Endodermal cell (in vitro differentiated cells): ENCODE data around the gene NRARP. TPM values are rescaled to one million over a fixed set of nuclear protein-coding genes. Genes with fewer than 3 reads are reported as not detected.

Source experiments
- DNase-seq: peaks from one replicate; pipeline ENCODE4 v3.0.0-alpha.2; 2017
- H3K27ac ChIP-seq: 2 replicates; pipeline ENCODE4 v1.5.1; 2013; ENCODE audit warnings: mild to moderate bottlenecking, low read depth, low read length, moderate library complexity
- H3K27me3 ChIP-seq: 2 replicates; pipeline ENCODE4 v1.6.1; 2013; ENCODE audit warnings: mild to moderate bottlenecking, low read length, moderate library complexity; ENCODE audit not compliant: insufficient read depth, control insufficient read depth, poor library complexity, severe bottlenecking
- H3K36me3 ChIP-seq: 2 replicates; pipeline ENCODE4 v1.7.0; 2013; ENCODE audit warnings: mild to moderate bottlenecking, low read length, moderate library complexity; ENCODE audit not compliant: control insufficient read depth, insufficient read depth
- H3K4me1 ChIP-seq: one replicate; pipeline ENCODE4 v1.7.0; 2013; ENCODE audit warnings: low read length; ENCODE audit not compliant: control insufficient read depth, insufficient read depth
- H3K4me3 ChIP-seq: 2 replicates; pipeline ENCODE4 v1.5.1; 2013; ENCODE audit warnings: mild to moderate bottlenecking, low read length, moderate library complexity
- H3K9ac ChIP-seq: 2 replicates; pipeline ENCODE4 v1.6.1; 2013; ENCODE audit warnings: mild to moderate bottlenecking, low read length, moderate library complexity; ENCODE audit not compliant: poor library complexity, severe bottlenecking; ENCODE audit errors: extremely low read depth
- H3K9me3 ChIP-seq: 2 replicates; pipeline ENCODE4 v1.6.1; 2013; ENCODE audit warnings: mild to moderate bottlenecking, low read length, moderate library complexity; ENCODE audit not compliant: control insufficient read depth
- H3K27ac Mint-ChIP-seq: 2 replicates; pipeline ENCODE4 v1.8.0; 2020; ENCODE audit warnings: mixed read lengths
- H3K27me3 Mint-ChIP-seq: 2 replicates; pipeline ENCODE4 v1.8.0; 2021; ENCODE audit warnings: mild to moderate bottlenecking, mixed read lengths; ENCODE audit not compliant: insufficient read depth
- H3K36me3 Mint-ChIP-seq: 2 replicates; pipeline ENCODE4 v1.8.0; 2020; ENCODE audit warnings: low read depth, mixed read lengths
- H3K4me1 Mint-ChIP-seq: 2 replicates; pipeline ENCODE4 v1.8.0; 2020; ENCODE audit warnings: mixed read lengths
- H3K4me3 Mint-ChIP-seq: 2 replicates; pipeline ENCODE4 v1.8.0; 2020; ENCODE audit warnings: mild to moderate bottlenecking, moderate library complexity, mixed read lengths
- H3K9me3 Mint-ChIP-seq: 2 replicates; pipeline ENCODE4 v1.8.0; 2020; ENCODE audit warnings: mild to moderate bottlenecking, mixed read lengths
- CTCF ChIP-seq: fragments of 200-600 bp; sonication (generic); conservative IDR thresholded peaks from 2 replicates; pipeline ENCODE4 v1.5.0; 2021; ENCODE audit warnings: antibody characterized with exemption, mild to moderate bottlenecking
- WGBS, 2 experiments: methylation state at CpG; one replicate each; pipeline versions ENCODE4 v1.1.5 to v1.1.7; 2013; ENCODE audit warnings: missing lambda C conversion rate in 2 of 2, mixed read lengths in 1 of 2; ENCODE audit not compliant: insufficient coverage in 1 of 2, insufficient read length in 1 of 2; 5-methylcytosine and 5-hydroxymethylcytosine counted together
- total RNA-seq, 2 donors: library from RNA; stranded (reverse); fragmentation: NEBNext Ultra II Directional in 1 of 2; extraction: Animal tissue kit (Norgen Biotek cat#: 25700) in 1 of 2; gene quantifications; 2 replicates in 1 of 2; 3 replicates in 1 of 2; pipeline ENCODE4 v1.2.1, GENCODE V29; 2021

Gene NRARP
- total RNA-seq, 2 donors from 2014 or later: 12.1 to 12.9 TPM

DNA sequence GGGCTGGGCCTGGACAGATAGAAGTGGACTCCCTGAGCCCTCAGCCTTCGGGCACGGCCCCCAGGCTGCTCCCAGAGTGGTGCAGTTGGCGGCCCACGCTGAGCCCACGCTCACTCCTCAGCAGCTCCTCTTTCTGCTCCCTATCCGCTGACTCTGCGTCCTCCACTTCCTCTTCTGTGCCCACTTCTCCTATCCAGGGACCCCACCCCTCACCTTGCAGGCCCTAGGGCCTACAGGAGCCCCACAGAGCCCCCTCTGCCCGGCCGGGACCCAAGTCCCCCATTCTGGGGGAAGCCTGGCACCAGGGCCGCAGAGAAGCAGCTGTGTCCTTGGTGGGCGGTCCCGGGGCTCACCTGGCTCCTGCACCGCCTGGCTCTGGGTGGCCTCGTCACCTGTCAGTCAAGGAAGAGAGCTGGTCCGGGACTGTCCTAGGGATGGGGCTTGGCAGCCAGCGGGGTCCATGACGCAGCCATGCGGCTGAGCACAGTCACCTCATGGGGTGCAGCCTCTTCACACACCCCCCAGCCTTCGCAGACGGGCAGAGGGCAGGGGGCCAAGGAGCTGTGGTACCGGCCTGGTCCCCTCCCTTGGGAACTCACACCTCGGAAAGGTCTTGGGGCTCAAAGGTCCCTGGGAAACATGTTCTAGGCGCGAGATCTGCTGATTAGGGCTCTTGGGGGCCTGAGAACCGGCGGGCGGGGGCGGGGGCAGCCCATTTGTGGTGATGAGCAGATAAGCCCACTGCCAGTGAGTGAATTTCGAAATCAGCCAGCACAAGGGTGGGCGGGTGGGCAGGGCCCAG lies 5.4 kb upstream of the NRARP start:
- H3K27me3 Mint-ChIP-seq: peaks cover 6% of the 10 kb centered on the region
- H3K27me3 ChIP-seq: peaks cover 13% of the 10 kb centered on the region
- no peaks in the 10 kb centered on the region for H3K36me3 Mint-ChIP-seq
- H3K4me1 ChIP-seq: no peaks in the 10 kb centered on the region
- no peak overlapping the region for H3K27ac Mint-ChIP-seq
- no peaks in the 10 kb centered on the region for H3K36me3 ChIP-seq
- H3K27ac ChIP-seq: no peak overlapping the region
- H3K4me1 Mint-ChIP-seq: peaks cover 9% of the 10 kb centered on the region
- DNase-seq: peak; percentile 91
- H3K9ac ChIP-seq: no peak overlapping the region
- H3K9me3 Mint-ChIP-seq: no peaks in the 10 kb centered on the region
- no peak overlapping the region for H3K4me3 Mint-ChIP-seq
- WGBS, 2 experiments: 91 to 97% methylated on average over 9 to 30 of the region's 30 CpGs
- H3K9me3 ChIP-seq: no peaks in the 10 kb centered on the region
- no peak overlapping the region for H3K4me3 ChIP-seq
- TF ChIP-seq CTCF: no peak

DNA sequence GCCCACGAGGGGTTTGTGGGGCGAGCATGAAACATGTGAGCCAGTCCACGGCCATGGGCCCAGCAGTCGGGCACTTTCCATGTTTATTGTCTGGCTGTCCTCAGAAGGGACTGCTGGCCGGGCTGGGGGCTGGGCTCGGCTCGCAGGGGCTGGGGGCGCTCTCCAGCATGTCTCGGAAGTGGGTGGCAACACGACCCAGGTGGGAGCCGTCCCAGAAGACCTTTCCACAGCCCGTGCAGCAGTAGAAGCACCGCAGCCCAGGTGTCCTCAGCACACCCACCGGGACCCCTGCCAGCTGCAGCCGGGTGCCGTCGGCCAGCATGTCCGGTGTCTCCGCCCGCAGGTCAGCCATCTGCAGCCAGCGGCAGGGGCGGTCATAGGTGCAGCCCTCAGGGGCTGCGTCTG lies 4.8 kb upstream of the NRARP start:
- H3K27me3 Mint-ChIP-seq: peaks cover 6% of the 10 kb centered on the region
- H3K4me3 ChIP-seq: no peak overlapping the region
- DNase-seq: no peak
- no peak overlapping the region for H3K27ac ChIP-seq
- no peak overlapping the region for H3K4me3 Mint-ChIP-seq
- no peak overlapping the region for H3K27ac Mint-ChIP-seq
- 93 to 96% methylated on average over 12 to 23 of the region's 23 CpGs for WGBS, 2 experiments
- H3K36me3 Mint-ChIP-seq: no peaks in the 10 kb centered on the region
- no peaks in the 10 kb centered on the region for H3K9me3 ChIP-seq
- H3K27me3 ChIP-seq: peaks cover 13% of the 10 kb centered on the region
- TF ChIP-seq CTCF: no peak
- H3K4me1 Mint-ChIP-seq: peaks cover 9% of the 10 kb centered on the region
- H3K9ac ChIP-seq: no peak overlapping the region
- H3K9me3 Mint-ChIP-seq: no peaks in the 10 kb centered on the region
- no peaks in the 10 kb centered on the region for H3K4me1 ChIP-seq
- H3K36me3 ChIP-seq: no peaks in the 10 kb centered on the region

GRCh38 chr9:137306066-137306849 lies 4.2 kb upstream of the NRARP start:
- peak overlapping the region; percentile 98 for H3K27ac ChIP-seq
- no peak for TF ChIP-seq CTCF
- H3K4me3 ChIP-seq: no peak overlapping the region
- H3K4me3 Mint-ChIP-seq: no peak overlapping the region
- peak; percentile 65 for DNase-seq
- H3K27ac Mint-ChIP-seq: no peak overlapping the region
- no peaks in the 10 kb centered on the region for H3K4me1 ChIP-seq
- H3K9me3 ChIP-seq: no peaks in the 10 kb centered on the region
- peaks cover 13% of the 10 kb centered on the region for H3K27me3 ChIP-seq
- no peaks in the 10 kb centered on the region for H3K36me3 ChIP-seq
- H3K9ac ChIP-seq: no peak overlapping the region
- no peaks in the 10 kb centered on the region for H3K9me3 Mint-ChIP-seq
- peaks cover 6% of the 10 kb centered on the region for H3K27me3 Mint-ChIP-seq
- peaks cover 9% of the 10 kb centered on the region for H3K4me1 Mint-ChIP-seq
- 85 to 87% methylated on average over 24 to 30 of the region's 30 CpGs for WGBS, 2 experiments
- no peaks in the 10 kb centered on the region for H3K36me3 Mint-ChIP-seq
